DND-41 (cell line): ENCODE results near the gene ASRGL1.
"Not testable (repeated sequence)": the region's sequence is repeated elsewhere in the genome, so short reads cannot be mapped to it uniquely, and the experiment has no call there.

Source experiments
- ATAC-seq: fragments of 200-7000 bp; cut with Tn5 transposase; 3 replicates; pipeline ENCODE4 v1.9.1; 2021; ENCODE audit warnings: low read depth; ENCODE audit not compliant: insufficient read depth
- DNase-seq: peaks from one replicate; pipeline ENCODE4 v3.0.0-alpha.2; 2020
- H2AFZ ChIP-seq: 2 replicates; pipeline ENCODE4 v1.6.0; 2012; ENCODE audit warnings: low read depth, low read length
- H3K27ac ChIP-seq: 2 replicates; pipeline ENCODE4 v1.5.1; 2012; ENCODE audit warnings: low read length, inconsistent platforms
- H3K27me3 ChIP-seq: fragments of 200-600 bp; sonication (generic); 2 replicates; pipeline ENCODE4 v1.6.0; 2012; ENCODE audit warnings: low read length, mild to moderate bottlenecking, inconsistent platforms; ENCODE audit not compliant: insufficient read depth, poor library complexity
- H3K36me3 ChIP-seq: 2 replicates; pipeline ENCODE4 v1.5.1; 2012; ENCODE audit warnings: low read length, inconsistent platforms; ENCODE audit not compliant: insufficient read depth
- H3K4me1 ChIP-seq: 2 replicates; pipeline ENCODE4 v1.5.1; 2012; ENCODE audit warnings: mild to moderate bottlenecking, low read length; ENCODE audit not compliant: insufficient read depth
- H3K4me2 ChIP-seq: 2 replicates; pipeline ENCODE4 v1.6.0; 2012; ENCODE audit warnings: mild to moderate bottlenecking, moderate library complexity, low read length, inconsistent platforms; ENCODE audit not compliant: insufficient read depth
- H3K4me3 ChIP-seq, 2 experiments: fragments of 200-600 bp in 1 of 2; shearing (Covaris generic) in 1 of 2; 2 replicates each; pipeline ENCODE4 v1.5.1; 2012 to 2016; ENCODE audit warnings: inconsistent platforms in 2 of 2, low read length in 2 of 2, mild to moderate bottlenecking in 2 of 2, low read depth in 1 of 2, moderate library complexity in 1 of 2
- H3K79me2 ChIP-seq: 2 replicates; pipeline ENCODE4 v1.6.0; 2012; ENCODE audit warnings: low read length, inconsistent platforms; ENCODE audit not compliant: insufficient read depth
- H3K9ac ChIP-seq: 2 replicates; pipeline ENCODE4 v1.6.0; 2012; ENCODE audit warnings: low read depth, mild to moderate bottlenecking, inconsistent platforms, low read length, moderate library complexity
- H3K9me3 ChIP-seq: 2 replicates; pipeline ENCODE4 v1.5.1; 2012; ENCODE audit warnings: low read length, moderate library complexity, mild to moderate bottlenecking, inconsistent platforms; ENCODE audit not compliant: insufficient read depth, severe bottlenecking
- H4K20me1 ChIP-seq: 2 replicates; pipeline ENCODE4 v1.6.0; 2012; ENCODE audit warnings: low read length; ENCODE audit not compliant: insufficient read depth
- CTCF ChIP-seq: IDR thresholded peaks from 2 replicates; pipeline ENCODE4 v1.5.1; 2012; ENCODE audit warnings: borderline replicate concordance, low read length, moderate library complexity, mild to moderate bottlenecking; ENCODE audit not compliant: poor library complexity, severe bottlenecking; ENCODE audit errors: extremely low read depth
- EZH2 ChIP-seq: IDR thresholded peaks from 3 replicates; pipeline ENCODE4 v1.6.1; 2012; ENCODE audit warnings: borderline replicate concordance, low read depth, mild to moderate bottlenecking, moderate library complexity, low read length, inconsistent platforms; ENCODE audit not compliant: severe bottlenecking

Gene ASRGL1

GRCh38 chr11:62359475-62359874, 22.2 kb downstream of the ASRGL1 start:
- H3K36me3 ChIP-seq = no peaks in the 10 kb centered on the region
- no peaks in the 10 kb centered on the region for H3K79me2 ChIP-seq
- H2AFZ ChIP-seq = no peak overlapping the region
- H4K20me1 ChIP-seq = no peaks in the 10 kb centered on the region
- H3K4me2 ChIP-seq = no peak overlapping the region
- no peak overlapping the region for H3K27ac ChIP-seq
- H3K27me3 ChIP-seq = no peaks in the 10 kb centered on the region
- H3K4me3 ChIP-seq = no peak overlapping the region
- H3K9me3 ChIP-seq = no peaks in the 10 kb centered on the region
- H3K4me1 ChIP-seq = no peaks in the 10 kb centered on the region
- ATAC-seq (no peak), DNase-seq (no peak)
- no peak overlapping the region for H3K9ac ChIP-seq
- TF ChIP-seq EZH2 = no peak
- TF ChIP-seq CTCF = no peak

- TF ChIP-seq CTCF = no peak
- no peak for TF ChIP-seq EZH2
- H3K4me2 ChIP-seq = no peak overlapping the region
- H3K27ac ChIP-seq = no peak overlapping the region
- H3K4me1 ChIP-seq = no peaks in the 10 kb centered on the region
- ATAC-seq = no peak
- no peak overlapping the region for H3K9ac ChIP-seq
- no peak overlapping the region for H3K4me3 ChIP-seq
- DNase-seq = no peak
- no peaks in the 10 kb centered on the region for H4K20me1 ChIP-seq
- no peaks in the 10 kb centered on the region for H3K27me3 ChIP-seq
- no peaks in the 10 kb centered on the region for H3K9me3 ChIP-seq
- H3K36me3 ChIP-seq = no peaks in the 10 kb centered on the region
- no peak overlapping the region for H2AFZ ChIP-seq
- no peaks in the 10 kb centered on the region for H3K79me2 ChIP-seq
Observed at GRCh38 chr11:62360685-62361084, 23.4 kb downstream of the ASRGL1 start.

GRCh38 chr11:62368861-62369477, 31.7 kb downstream of the ASRGL1 start:
- H3K4me1 ChIP-seq, H3K9me3 ChIP-seq, ATAC-seq, H3K27ac ChIP-seq, H3K9ac ChIP-seq, H3K36me3 ChIP-seq, H3K4me2 ChIP-seq, H3K27me3 ChIP-seq, DNase-seq, H4K20me1 ChIP-seq, H2AFZ ChIP-seq, H3K4me3 ChIP-seq, H3K79me2 ChIP-seq: not testable (repeated sequence)

- Histone ChIP-seq H3K79me2 (no peaks in the 10 kb centered on the region), H3K27ac (no peak overlapping the region), H3K36me3 (no peaks in the 10 kb centered on the region), H3K27me3 (no peaks in the 10 kb centered on the region), H3K9ac (no peak overlapping the region), H4K20me1 (peaks cover 4% of the 10 kb centered on the region; the same call in 1 of the 2 replicates), H3K4me1 (no peaks in the 10 kb centered on the region), H3K4me2 (no peak overlapping the region), H3K9me3 (no peaks in the 10 kb centered on the region), H2AFZ (no peak overlapping the region), H3K4me3 (no peak overlapping the region)
- ATAC-seq = no peak
- no peak for TF ChIP-seq CTCF
- DNase-seq = no peak
Observed at GRCh38 chr11:62370743-62371440, 33.6 kb downstream of the ASRGL1 start.
